GM12878 (cell line): Measurements from ENCODE around the gene ACOX1. TPM values are rescaled to one million over a fixed set of nuclear protein-coding genes. Genes with fewer than 3 reads are reported as not detected.

ENCODE experiments used
- ATAC-seq: fragments of 200-7000 bp; cut with Tn5 transposase; 3 replicates; pipeline ENCODE4 v1.9.1; 2020; ENCODE audit warnings: mild to moderate bottlenecking, moderate library complexity
- BruUV-seq: library from RNA; stranded (reverse); fragments of 400-500 nt; replicated peaks from 2 replicates; lab custom pipeline; 2021; lab: Mats Ljungman, UMichigan
- CTCF ChIA-PET: fragments of 300-600 bp; sonication (Branson Sonifier 250); formaldehyde crosslinking; extraction: SDS; loops from one replicate; lab custom pipeline; 2021; ENCODE audit warnings: inconsistent platforms; lab: Yijun Ruan, JAX
- POLR2A ChIA-PET: fragments of 350-600 bp; formaldehyde crosslinking; extraction: SDS; loops from one replicate; lab custom pipeline; 2021; ENCODE audit warnings: inconsistent platforms; lab: Charles Lee
- RAD21 ChIA-PET: fragments of 300-600 bp; sonication (Branson Sonifier 250); formaldehyde crosslinking; loops from one replicate; lab custom pipeline; 2023; ENCODE audit warnings: antibody characterized with exemption; ENCODE audit not compliant: unreplicated experiment; lab: Charles Lee
- SMC1A ChIA-PET: fragments of 300-600 bp; sonication (Branson Sonifier 250); formaldehyde crosslinking; loops from one replicate; lab custom pipeline; 2023; ENCODE audit not compliant: unreplicated experiment, uncharacterized antibody; lab: Charles Lee
- DNase-seq: peaks from one replicate; pipeline ENCODE4 v3.0.0-alpha.2; 2011; ENCODE audit warnings: low read depth, low spot score
- FAIRE-seq: peaks from 3 replicates; lab custom pipeline; 2011; peaks lifted over from hg19 to GRCh38; lab: Jason Lieb, UNC
- H2AFZ ChIP-seq: 2 replicates; pipeline ENCODE4 v1.6.0; 2011; ENCODE audit warnings: low read depth, low read length, control low read depth; ENCODE audit not compliant: control insufficient read depth
- H3K27ac ChIP-seq: 2 replicates; pipeline ENCODE4 v1.5.1; 2011; ENCODE audit warnings: control low read depth; ENCODE audit not compliant: control insufficient read depth, insufficient read depth
- H3K27me3 ChIP-seq, 2 experiments: replicated peaks in 1 of 2; 2 replicates each; pipeline versions ENCODE4 v1.6.0 to v1.6.1; 2011; ENCODE audit warnings: low read length in 1 of 2; ENCODE audit not compliant: control insufficient read depth in 2 of 2, insufficient read depth in 2 of 2
- H3K36me3 ChIP-seq, 2 experiments: 2 replicates each; pipeline ENCODE4 v1.5.1; 2011; ENCODE audit warnings: low read length in 1 of 2; ENCODE audit not compliant: control insufficient read depth in 2 of 2, insufficient read depth in 2 of 2
- H3K4me1 ChIP-seq: 2 replicates; pipeline ENCODE4 v1.6.1; 2011; ENCODE audit warnings: mild to moderate bottlenecking, low read length, moderate library complexity, mixed read lengths; ENCODE audit not compliant: control insufficient read depth, insufficient read depth
- H3K4me2 ChIP-seq: 2 replicates; pipeline ENCODE4 v1.6.0; 2011; ENCODE audit warnings: control low read depth; ENCODE audit not compliant: control insufficient read depth, insufficient read depth
- H3K4me3 ChIP-seq: fragments of 200-600 bp; sonication (generic); 2 replicates; pipeline ENCODE4 v1.5.1; 2016
- H3K79me2 ChIP-seq: 2 replicates; pipeline ENCODE4 v1.6.0; 2011; ENCODE audit warnings: low read length; ENCODE audit not compliant: control insufficient read depth, insufficient read depth
- H3K9ac ChIP-seq: 2 replicates; pipeline ENCODE4 v1.8.0; 2011; ENCODE audit warnings: low read length, control low read depth, mixed read lengths; ENCODE audit not compliant: control insufficient read depth, insufficient read depth
- H3K9me3 ChIP-seq: replicated peaks from 3 replicates; pipeline ENCODE4 v1.5.1; 2011; ENCODE audit warnings: mild to moderate bottlenecking, low read length; ENCODE audit not compliant: control insufficient read depth, insufficient read depth
- H4K20me1 ChIP-seq: 2 replicates; pipeline ENCODE4 v1.6.0; 2011; ENCODE audit not compliant: control insufficient read depth, insufficient read depth
- NFXL1 ChIP-seq: fragments of 450-650 bp; IDR thresholded peaks from 2 replicates; pipeline ENCODE4 v1.6.1; 2017; ENCODE audit warnings: antibody characterized with exemption, mild to moderate bottlenecking, borderline replicate concordance
- NFYA ChIP-seq: IDR thresholded peaks from 2 replicates; pipeline ENCODE4 v1.6.1; 2011; ENCODE audit warnings: low read depth, mild to moderate bottlenecking, low read length, improper control_type of control experiment, borderline replicate concordance
- PAX8 ChIP-seq: fragments of 450-650 bp; IDR thresholded peaks from 2 replicates; pipeline ENCODE4 v1.6.1; 2017; ENCODE audit warnings: mild to moderate bottlenecking, moderate library complexity
- RFX5 ChIP-seq: IDR thresholded peaks from 2 replicates; pipeline ENCODE4 v1.6.1; 2011; ENCODE audit warnings: low read depth, low read length, improper control_type of control experiment
- SPI1 ChIP-seq: IDR thresholded peaks from 2 replicates; pipeline ENCODE4 v1.6.1; 2011; ENCODE audit warnings: low read depth, mild to moderate bottlenecking, low read length, moderate library complexity, borderline replicate concordance; ENCODE audit not compliant: insufficient read depth
- STAT3 ChIP-seq: IDR thresholded peaks from 2 replicates; pipeline ENCODE4 v1.6.1; 2011; ENCODE audit warnings: low read depth, low read length, improper control_type of control experiment
- WGBS: methylation state at CpG from one replicate; pipeline ENCODE4 v1.1.6; 2016; ENCODE audit warnings: low lambda C conversion rate; ENCODE audit not compliant: insufficient replicate concordance, insufficient coverage; ENCODE audit errors: missing lambda C conversion rate; 5-methylcytosine and 5-hydroxymethylcytosine counted together
- in situ Hi-C: fragments of 300-500 bp; cut with MboI; formaldehyde crosslinking; loops from 9 replicates; pipeline ENCODE4 v1.14.3; 2018; ENCODE audit warnings: mixed read lengths
- intact Hi-C: fragments of 100-400 bp; cut with micrococcal nuclease; formaldehyde crosslinking; loops from one replicate; pipeline ENCODE4 v1.14.2; 2022; ENCODE audit not compliant: unreplicated experiment
- polyA plus RNA-seq, 11 experiments: library from polyadenylated mRNA; depleted of rRNA in 4 of 11; unstranded in 6 of 11; stranded (reverse) in 5 of 11; fragments of >200 nt; fragmentation: Nextera tagmentation in 4 of 11; fragmentation: Illumina TruSeq in 1 of 11; extraction: Ambion mirVana in 4 of 11; extraction: Trizol in 1 of 11; gene quantifications; 1 replicate in 1 of 11; 2 replicates in 10 of 11; pipeline versions ENCODE4 v1.2.1 to v1.2.3, GENCODE V29; 2011 to 2016; ENCODE audit warnings: inconsistent platforms in 2 of 11, missing spikeins in 2 of 11, low read depth in 1 of 11
- total RNA-seq, 4 experiments: library from RNA; depleted of rRNA in 3 of 4; stranded (reverse); fragments of >200 nt in 3 of 4; fragmentation: Illumina TruSeq in 1 of 4; extraction: Trizol in 1 of 4; gene quantifications; 2 replicates each; pipeline versions ENCODE4 v1.2.1 to v1.2.3, GENCODE V29; 2013 to 2021

ACOX1 gene
- total and polyA plus RNA-seq, 10 of the 15 experiments (the other 5 are each of a cell fraction or from before 2014, with no cell fraction given) = 6.5 to 26.2 (median 21.6) TPM

- no peak for TF ChIP-seq SPI1
- TF ChIP-seq STAT3 = no peak
Observed at GRCh38 chr17:76022285-76022684, 43.3 kb upstream of the ACOX1 start (continued).

DNA sequence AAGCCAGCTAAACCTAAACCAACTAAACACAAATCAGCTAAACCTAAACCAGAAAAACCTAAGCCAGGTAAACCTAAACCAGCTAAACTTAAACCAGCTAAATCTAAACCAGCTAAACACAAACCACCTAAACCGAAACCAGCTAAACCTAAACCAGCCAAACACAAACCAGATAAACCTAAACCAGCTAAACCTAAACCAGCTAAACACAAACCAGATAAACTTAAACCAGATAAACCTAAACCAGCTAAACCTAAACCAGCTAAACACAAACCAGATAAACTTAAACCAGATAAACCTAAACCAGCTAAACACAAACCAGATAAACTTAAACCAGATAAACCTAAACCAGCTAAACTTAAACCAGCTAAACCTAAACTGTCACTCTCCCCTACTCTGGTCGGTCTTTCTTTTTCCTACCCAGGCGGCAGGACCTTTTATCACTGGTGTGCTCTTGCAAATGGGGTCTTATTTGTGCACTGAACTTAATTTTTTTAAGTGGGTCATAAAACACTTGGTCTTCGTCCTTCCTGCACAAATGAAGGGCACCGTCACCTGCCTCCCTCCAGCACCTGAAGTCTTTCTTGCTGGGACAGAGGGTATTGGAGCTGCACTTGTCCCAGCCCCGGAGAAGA lies 41.0 kb upstream of the ACOX1 start:
- DNase-seq (no peak), ATAC-seq (no peak), FAIRE-seq (no peak)
- no peak overlapping the region for H3K4me2 ChIP-seq
- H3K4me3 ChIP-seq = no peak overlapping the region
- BruUV-seq = no TSS peak
- RAD21 ChIA-PET = interaction anchor here (1.3 to 1.6 kb wide), 2 partner anchors 259 to 346 kb away, joined by 4 to 7 read pairs; no protein-coding TSS in a partner anchor
- H3K79me2 ChIP-seq = no peaks in the 10 kb centered on the region
- no peaks in the 10 kb centered on the region for H4K20me1 ChIP-seq
- intact Hi-C loops = no loop called here
- no peaks in the 10 kb centered on the region for H3K4me1 ChIP-seq
- CTCF ChIA-PET = interaction anchor here (0.8 to 2.2 kb wide), 10 partner anchors 10 to 282 kb away, joined by 3 to 9 read pairs (median 4); partner anchors contain the start of genes CDK3 and MRPL38
- H3K9me3 ChIP-seq = no peaks in the 10 kb centered on the region
- no peaks in the 10 kb centered on the region for H3K27me3 ChIP-seq
- no peak overlapping the region for H2AFZ ChIP-seq
- TF ChIP-seq PAX8 = no peak
- TF ChIP-seq NFYA = no peak
- TF ChIP-seq, all 136 proteins: peak for 0
- in situ Hi-C loops = no loop called here
- SMC1A ChIA-PET = interaction anchor here (0.9 to 1.6 kb wide), 8 partner anchors 10 to 280 kb away, joined by 3 to 4 read pairs (median 3); no protein-coding TSS in a partner anchor
- POLR2A ChIA-PET = no interaction called here
- Histone ChIP-seq H3K27ac (no peak overlapping the region), H3K36me3 (no peaks in the 10 kb centered on the region), H3K9ac (no peak overlapping the region)
- 31% methylated on average over 6 of the region's 6 CpGs for WGBS

- RAD21 ChIA-PET = interaction anchor here (1.3 to 1.6 kb wide), 3 partner anchors 15 to 347 kb away, joined by 3 to 7 read pairs (median 4); no protein-coding TSS in a partner anchor
Observed at GRCh38 chr17:76018801-76019200, 39.8 kb upstream of the ACOX1 start.

More at GRCh38 chr17:76018801-76019200, 39.8 kb upstream of the ACOX1 start:
- no peak for DNase-seq
- TF ChIP-seq NFXL1 (no peak), RFX5 (no peak)
- no peak for ATAC-seq
- Histone ChIP-seq H3K4me2 (no peak overlapping the region), H3K27me3 (no peaks in the 10 kb centered on the region), H3K9ac (no peak overlapping the region), H3K36me3 (no peaks in the 10 kb centered on the region), H3K9me3 (no peaks in the 10 kb centered on the region), H3K4me3 (no peak overlapping the region), H3K79me2 (no peaks in the 10 kb centered on the region), H2AFZ (no peak overlapping the region), H3K27ac (no peak overlapping the region), H4K20me1 (no peaks in the 10 kb centered on the region), H3K4me1 (no peaks in the 10 kb centered on the region)
- ChIA-PET POLR2A (no interaction called here), CTCF (interaction anchor here (1.3 to 2.2 kb wide), 5 partner anchors 19 to 280 kb away, joined by 3 to 9 read pairs (median 3); partner anchors contain the start of genes CDK3 and MRPL38), SMC1A (interaction anchor here (1.0 to 1.5 kb wide), 3 partner anchors 87 to 261 kb away, joined by 3 to 4 read pairs (median 3); no protein-coding TSS in a partner anchor)
- no TSS peak for BruUV-seq
- WGBS = 32% methylated on average over 9 of the region's 13 CpGs
- in situ Hi-C loops = no loop called here
- intact Hi-C loops = no loop called here
- FAIRE-seq = no peak
